K562 (cell line): ENCODE data around the gene VSIG10L2. TPM values are rescaled to one million over a fixed set of nuclear protein-coding genes. Genes with fewer than 3 reads are reported as not detected.

Source experiments
- ATAC-seq: fragments of 200-7000 bp; cut with Tn5 transposase; 3 replicates; pipeline ENCODE4 v1.9.1; 2020; ENCODE audit warnings: moderate library complexity
- BruUV-seq: library from RNA; stranded (reverse); fragments of 400-500 nt; replicated peaks from 2 replicates; lab custom pipeline; 2021; lab: Mats Ljungman, UMichigan
- CTCF ChIA-PET: fragments of 300-600 bp; formaldehyde crosslinking; extraction: SDS; loops from one replicate; lab custom pipeline; 2021; ENCODE audit warnings: low intra/inter-chr PET ratio; lab: Yijun Ruan, JAX
- POLR2A ChIA-PET: fragments of 300-600, 350-650 bp; sonication (Branson Sonifier 250); formaldehyde crosslinking; extraction: SDS; loops from one replicate; lab custom pipeline; 2021; ENCODE audit warnings: antibody characterized with exemption, inconsistent platforms; lab: Yijun Ruan, JAX
- DNase-seq, 4 experiments: peaks; one replicate each; pipeline versions ENCODE4 v3.0.0 to v3.0.0-alpha.2; 2011 to 2018; ENCODE audit warnings: low spot score in 3 of 4, mixed read lengths in 3 of 4; ENCODE audit errors: extremely low read depth in 1 of 4
- FAIRE-seq: peaks from 2 replicates; lab custom pipeline; 2011; peaks lifted over from hg19 to GRCh38; lab: Jason Lieb, UNC
- H2AFZ ChIP-seq: 2 replicates; pipeline ENCODE4 v1.6.0; 2011; ENCODE audit warnings: low read depth, low read length, control low read depth, inconsistent platforms
- H3K27ac ChIP-seq: fragments of 200-600 bp; 3 replicates; pipeline ENCODE4 v1.8.0; 2011; ENCODE audit warnings: low read depth, mild to moderate bottlenecking, control low read depth, inconsistent platforms, low read length, moderate library complexity, mixed read lengths; ENCODE audit errors: extremely low read depth
- H3K27me3 ChIP-seq, 2 experiments: fragments of 300-600 bp in 1 of 2; 2 replicates in 1 of 2; 3 replicates in 1 of 2; pipeline versions ENCODE4 v1.6.0 to v1.8.0; 2011; ENCODE audit warnings: inconsistent platforms in 2 of 2, low read length in 2 of 2, mild to moderate bottlenecking in 1 of 2, mixed read lengths in 1 of 2, moderate library complexity in 1 of 2; ENCODE audit not compliant: control insufficient read depth in 2 of 2, insufficient read depth in 2 of 2
- H3K36me3 ChIP-seq: fragments of 300-600 bp; 3 replicates; pipeline ENCODE4 v1.8.0; 2011; ENCODE audit warnings: mild to moderate bottlenecking, low read length, inconsistent platforms; ENCODE audit not compliant: control insufficient read depth, insufficient read depth
- H3K4me1 ChIP-seq, 2 experiments: fragments of 200-600 bp in 1 of 2; replicated peaks in 1 of 2; 2 replicates in 1 of 2; 3 replicates in 1 of 2; pipeline versions ENCODE4 v1.5.1 to v1.8.0; 2011; ENCODE audit warnings: inconsistent platforms in 2 of 2, low read length in 2 of 2, mild to moderate bottlenecking in 1 of 2, mixed read lengths in 1 of 2, moderate library complexity in 1 of 2; ENCODE audit not compliant: control insufficient read depth in 2 of 2, insufficient read depth in 2 of 2
- H3K4me2 ChIP-seq: 2 replicates; pipeline ENCODE4 v1.6.1; 2011; ENCODE audit warnings: low read length, control low read depth, inconsistent platforms, mixed read lengths; ENCODE audit not compliant: insufficient read depth
- H3K4me3 ChIP-seq: fragments of 200-600 bp; sonication (generic), shearing (Covaris generic); 2 replicates; pipeline ENCODE4 v1.5.1; 2016; ENCODE audit warnings: control low read depth, inconsistent platforms
- H3K79me2 ChIP-seq: fragments of 200-600 bp; 3 replicates; pipeline ENCODE4 v1.8.0; 2011; ENCODE audit warnings: low read length, inconsistent platforms; ENCODE audit not compliant: control insufficient read depth, insufficient read depth
- H3K9ac ChIP-seq, 2 experiments: 2 replicates each; pipeline versions ENCODE4 v1.6.0 to v1.6.1; 2011; ENCODE audit warnings: low read depth in 2 of 2, low read length in 2 of 2, control low read depth in 1 of 2, inconsistent platforms in 1 of 2, mild to moderate bottlenecking in 1 of 2, mixed read lengths in 1 of 2; ENCODE audit not compliant: insufficient read depth in 1 of 2
- H3K9me1 ChIP-seq: one replicate; pipeline ENCODE4 v1.6.0; 2011; ENCODE audit warnings: inconsistent platforms, mild to moderate bottlenecking, low read length, moderate library complexity; ENCODE audit not compliant: control insufficient read depth, insufficient read depth
- H3K9me3 ChIP-seq: replicated peaks from 2 replicates; pipeline ENCODE4 v1.5.1; 2011; ENCODE audit warnings: low read depth, low read length, inconsistent platforms; ENCODE audit not compliant: control insufficient read depth, insufficient read depth
- H4K20me1 ChIP-seq: replicated peaks from 2 replicates; pipeline ENCODE4 v1.6.1; 2011; ENCODE audit warnings: low read length, inconsistent platforms, mixed read lengths; ENCODE audit not compliant: control insufficient read depth, insufficient read depth
- ARHGAP35 ChIP-seq: fragments of 450-650 bp; IDR thresholded peaks from 2 replicates; pipeline ENCODE4 v1.6.1; 2018; ENCODE audit not compliant: partially characterized antibody
- HNRNPK ChIP-seq: fragments of 200-400 bp; formaldehyde crosslinking; IDR thresholded peaks from one replicate; pipeline ENCODE4 v1.6.1; 2018; ENCODE audit warnings: mild to moderate bottlenecking, low read depth, low read length; ENCODE audit not compliant: poor library complexity, severe bottlenecking
- MTA3 ChIP-seq: fragments of 450-650 bp; formaldehyde crosslinking; IDR thresholded peaks from 2 replicates; pipeline ENCODE4 v1.6.1; 2017; ENCODE audit warnings: mild to moderate bottlenecking, borderline replicate concordance
- NCOA2 ChIP-seq, 2 experiments: fragments of 450-650 bp; IDR thresholded peaks; 2 replicates each; pipeline ENCODE4 v1.6.1; 2018; ENCODE audit warnings: mild to moderate bottlenecking in 2 of 2, moderate library complexity in 1 of 2; ENCODE audit not compliant: partially characterized antibody in 2 of 2
- NFYB ChIP-seq: IDR thresholded peaks from 2 replicates; pipeline ENCODE4 v1.6.1; 2011; ENCODE audit warnings: mild to moderate bottlenecking, moderate library complexity; ENCODE audit not compliant: insufficient read length; ENCODE audit errors: extremely low read depth
- PTTG1 ChIP-seq: fragments of 450-650 bp; IDR thresholded peaks from 2 replicates; pipeline ENCODE4 v1.6.1; 2016; ENCODE audit warnings: low read depth, mild to moderate bottlenecking, missing genetic modification characterization, missing compliant biosample characterization
- ZFPM2 ChIP-seq: fragments of 250-450 bp; sonication (Bioruptor Pico); IDR thresholded peaks from 2 replicates; pipeline ENCODE4 v1.5.1; 2022; ENCODE audit warnings: mild to moderate bottlenecking
- ZKSCAN3 ChIP-seq: fragments of 250-450 bp; sonication (Bioruptor Pico); IDR thresholded peaks from 2 replicates; pipeline ENCODE4 v1.4.0; 2020
- ZNF436 ChIP-seq: fragments of 250-450, 450-650 bp; sonication (Bioruptor Pico); formaldehyde crosslinking; IDR thresholded peaks from 2 replicates; pipeline ENCODE4 v1.7.0; 2020; ENCODE audit warnings: mild to moderate bottlenecking
- ZNF785 ChIP-seq: fragments of 250-450 bp; sonication (Bioruptor Pico); IDR thresholded peaks from 2 replicates; pipeline ENCODE4 v1.4.0; 2020; ENCODE audit warnings: mild to moderate bottlenecking
- WGBS: fragments of 100-300 bp; shearing (Covaris generic); methylation state at CpG from one replicate; pipeline ENCODE4 v1.1.6; 2016; ENCODE audit warnings: low coverage, mixed read lengths; ENCODE audit not compliant: insufficient coverage; ENCODE audit errors: missing lambda C conversion rate; 5-methylcytosine and 5-hydroxymethylcytosine counted together
- in situ Hi-C: fragments of 300-500 bp; cut with MboI; formaldehyde crosslinking; loops from 4 replicates; pipeline ENCODE4 v1.15.0; 2018; ENCODE audit warnings: inconsistent platforms, mixed read lengths
- intact Hi-C: fragments of 100-400 bp; cut with micrococcal nuclease; formaldehyde crosslinking; loops from 2 replicates; pipeline ENCODE4 v1.14.2; 2022
- polyA plus RNA-seq, 8 experiments: library from polyadenylated mRNA; depleted of rRNA in 4 of 8; stranded (reverse) in 5 of 8; unstranded in 3 of 8; fragments of >200 nt; fragmentation: Nextera tagmentation in 2 of 8; fragmentation: Illumina TruSeq in 1 of 8; extraction: Ambion mirVana in 2 of 8; extraction: Trizol in 1 of 8; gene quantifications; 2 replicates each; pipeline versions ENCODE4 v1.2.1 to v1.2.3, GENCODE V29; 2011 to 2014; ENCODE audit warnings: inconsistent platforms in 1 of 8, missing spikeins in 1 of 8
- total RNA-seq, 7 experiments: library from RNA; depleted of rRNA in 6 of 7; stranded (reverse); fragments of >200 nt in 6 of 7; fragmentation: Illumina TruSeq in 2 of 7; extraction: Trizol in 2 of 7; gene quantifications; 2 replicates each; pipeline versions ENCODE4 v1.2.1 to v1.2.3, GENCODE V29; 2011 to 2021; ENCODE audit warnings: low replicate concordance in 1 of 7
- TF ChIP-seq, protein P1 (sequence below): fragments of 200-800 bp; sonication (Bioruptor generic); IDR thresholded peaks from 2 replicates; pipeline ENCODE4 v1.6.1; 2017; ENCODE audit warnings: missing genetic modification characterization, missing compliant biosample characterization
- TF ChIP-seq, protein P2 (sequence below): sonication (generic); formaldehyde crosslinking; IDR thresholded peaks from 2 replicates; pipeline ENCODE4 v1.8.1; 2023; ENCODE audit warnings: mild to moderate bottlenecking, missing genetic modification reagents

Gene VSIG10L2
- total and polyA plus RNA-seq, 9 of the 15 experiments (the other 6 are each of a cell fraction or from before 2014, with no cell fraction given), result not detected

DNA sequence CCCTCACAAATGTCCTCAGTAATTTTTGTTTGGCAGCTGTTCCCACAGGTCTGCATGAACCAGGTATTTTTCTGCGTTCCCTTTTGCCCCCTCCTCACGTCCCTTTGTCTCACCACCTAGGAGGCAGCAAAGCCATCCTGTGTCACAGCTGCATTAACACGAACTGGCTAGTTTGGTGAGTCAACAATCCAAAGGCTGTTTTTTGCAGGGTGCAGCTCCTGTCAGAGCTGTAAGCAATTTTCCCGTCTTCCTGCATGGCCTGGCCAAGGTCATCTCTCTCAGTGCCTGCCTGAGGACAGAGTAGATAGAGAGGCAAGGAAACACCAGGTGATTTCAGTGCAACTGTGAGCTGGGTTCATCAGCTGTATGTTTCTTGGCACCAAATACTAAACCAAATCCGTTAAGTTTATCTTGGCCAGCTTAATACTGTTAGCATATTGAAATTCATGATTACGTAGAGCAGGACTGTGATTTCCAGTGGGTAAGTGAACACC, 20.6 kb upstream of the VSIG10L2 start (continued):
- no peak for TF ChIP-seq ZNF436

DNA sequence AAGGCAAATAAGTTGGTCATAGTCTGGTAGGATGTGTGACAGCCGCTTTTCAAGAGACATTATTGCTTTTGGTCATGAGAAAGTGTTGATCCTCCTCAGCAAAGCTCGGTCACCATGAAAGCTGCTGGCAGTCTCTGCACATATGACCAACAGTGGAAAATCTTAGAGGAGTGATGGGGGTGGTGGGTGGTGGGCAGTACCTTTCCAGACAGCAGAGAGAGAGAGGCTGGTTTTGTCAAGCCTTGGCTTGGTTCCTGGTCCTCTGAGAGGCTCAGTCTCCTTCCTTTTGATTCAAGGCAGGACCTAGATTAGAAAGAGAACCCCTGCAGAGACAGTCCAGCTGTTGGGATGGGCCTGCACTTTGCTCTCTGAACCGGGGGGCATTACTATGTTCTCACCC, 20.0 kb upstream of the VSIG10L2 start:
- FAIRE-seq (no peak), ATAC-seq (no peak), DNase-seq (no peak)
- TF ChIP-seq NCOA2 (IDR thresholded peaks at IDR 0.05; ENCODE audit: partially characterized antibody in 2 of 2) (no peak), PTTG1 (no peak), ZNF785 (CRISPR knock-in tag) (no peak), NFYB (no peak), ARHGAP35 (no peak), MTA3 (no peak), ZKSCAN3 (CRISPR knock-in tag) (no peak), ZFPM2 (CRISPR knock-in tag) (no peak), HNRNPK (no peak)
- TF ChIP-seq, protein P1, sequence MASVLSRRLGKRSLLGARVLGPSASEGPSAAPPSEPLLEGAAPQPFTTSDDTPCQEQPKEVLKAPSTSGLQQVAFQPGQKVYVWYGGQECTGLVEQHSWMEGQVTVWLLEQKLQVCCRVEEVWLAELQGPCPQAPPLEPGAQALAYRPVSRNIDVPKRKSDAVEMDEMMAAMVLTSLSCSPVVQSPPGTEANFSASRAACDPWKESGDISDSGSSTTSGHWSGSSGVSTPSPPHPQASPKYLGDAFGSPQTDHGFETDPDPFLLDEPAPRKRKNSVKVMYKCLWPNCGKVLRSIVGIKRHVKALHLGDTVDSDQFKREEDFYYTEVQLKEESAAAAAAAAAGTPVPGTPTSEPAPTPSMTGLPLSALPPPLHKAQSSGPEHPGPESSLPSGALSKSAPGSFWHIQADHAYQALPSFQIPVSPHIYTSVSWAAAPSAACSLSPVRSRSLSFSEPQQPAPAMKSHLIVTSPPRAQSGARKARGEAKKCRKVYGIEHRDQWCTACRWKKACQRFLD (CRISPR knock-in tag), result no peak
- TF ChIP-seq, protein P2, sequence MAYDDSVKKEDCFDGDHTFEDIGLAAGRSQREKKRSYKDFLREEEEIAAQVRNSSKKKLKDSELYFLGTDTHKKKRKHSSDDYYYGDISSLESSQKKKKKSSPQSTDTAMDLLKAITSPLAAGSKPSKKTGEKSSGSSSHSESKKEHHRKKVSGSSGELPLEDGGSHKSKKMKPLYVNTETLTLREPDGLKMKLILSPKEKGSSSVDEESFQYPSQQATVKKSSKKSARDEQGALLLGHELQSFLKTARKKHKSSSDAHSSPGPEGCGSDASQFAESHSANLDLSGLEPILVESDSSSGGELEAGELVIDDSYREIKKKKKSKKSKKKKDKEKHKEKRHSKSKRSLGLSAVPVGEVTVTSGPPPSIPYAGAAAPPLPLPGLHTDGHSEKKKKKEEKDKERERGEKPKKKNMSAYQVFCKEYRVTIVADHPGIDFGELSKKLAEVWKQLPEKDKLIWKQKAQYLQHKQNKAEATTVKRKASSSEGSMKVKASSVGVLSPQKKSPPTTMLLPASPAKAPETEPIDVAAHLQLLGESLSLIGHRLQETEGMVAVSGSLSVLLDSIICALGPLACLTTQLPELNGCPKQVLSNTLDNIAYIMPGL (CRISPR knock-in tag), result no peak
- Histone ChIP-seq H3K9me1 (no peaks in the 10 kb centered on the region), H3K36me3 (no peaks in the 10 kb centered on the region), H3K4me1 (no peaks in the 10 kb centered on the region), H3K27ac (no peak overlapping the region), H3K4me3 (no peak overlapping the region), H3K9me3 (no peaks in the 10 kb centered on the region), H3K9ac (no peak overlapping the region), H4K20me1 (no peaks in the 10 kb centered on the region; the same call in 1 of the 2 replicates), H3K4me2 (no peak overlapping the region), H2AFZ (no peak overlapping the region), H3K79me2 (no peaks in the 10 kb centered on the region), H3K27me3 (peaks cover 24 to 58% of the 10 kb centered on the region in 2 experiments; a peak in 4 of 5 replicates)
- no TSS peak for BruUV-seq
- whole genome bisulfite sequencing, result 3% methylated on average over 3 of the region's 3 CpGs
- intact Hi-C loops (loop anchor here (10.0 kb wide), 1 partner anchor 129 kb away; no protein-coding TSS in a partner anchor), in situ Hi-C loops (no loop called here)
- POLR2A ChIA-PET, result no interaction called here
- CTCF ChIA-PET, result interaction anchor here (0.6 kb wide), 1 partner anchor 250 kb away, joined by 4 read pairs; no protein-coding TSS in a partner anchor
